ENCODE results near the gene CKMT2.

Gene CKMT2

DNA sequence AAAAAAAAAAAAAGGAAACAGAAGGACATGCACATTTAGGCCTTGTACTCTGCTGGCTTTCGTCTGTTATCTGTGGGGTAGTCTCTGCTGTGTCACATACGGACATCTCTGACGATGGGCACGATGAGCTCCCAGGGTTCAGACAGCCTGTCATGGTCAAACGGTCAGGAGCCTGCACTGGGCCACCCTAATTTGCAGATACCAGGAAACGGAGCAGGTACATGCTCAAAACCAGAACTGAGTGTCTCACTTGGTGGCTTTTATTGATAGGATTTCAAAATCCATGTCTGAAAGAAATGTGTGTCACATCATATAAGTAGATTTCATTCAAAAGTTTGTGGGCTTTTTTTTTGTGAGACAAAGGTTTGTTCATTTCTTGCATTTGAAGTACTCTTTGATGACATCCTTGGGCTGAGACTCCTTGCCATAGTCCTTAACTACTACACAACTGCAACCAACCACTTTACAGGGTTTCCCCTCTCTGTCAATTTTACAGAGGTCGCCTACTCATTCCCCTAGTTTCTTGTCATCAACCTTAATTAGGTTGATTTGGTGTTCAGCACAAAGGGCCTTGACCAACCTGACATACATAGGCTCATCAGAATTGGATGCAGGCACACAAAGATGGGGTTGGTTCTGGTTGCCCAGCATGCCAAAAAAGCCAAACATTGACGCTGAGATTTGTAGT lies 9.0 kb downstream of the CKMT2 start:
- no peaks in the 10 kb centered on the region for H3K27me3 ChIP-seq (ENCODE audit: control insufficient read depth, insufficient read depth, low read length)
- peaks cover 28% of the 10 kb centered on the region for H3K4me1 ChIP-seq (ENCODE audit: control insufficient read depth, insufficient read depth, low read length)
- no peak overlapping the region for H3K4me3 ChIP-seq (ENCODE audit: low read length)
- H3K9ac ChIP-seq (ENCODE audit: low read length) = no peak overlapping the region
- H3K9me3 ChIP-seq (ENCODE audit: control insufficient read depth, low read length) = no peaks in the 10 kb centered on the region
- H3K36me3 ChIP-seq (ENCODE audit: control insufficient read depth, insufficient read depth, low read length) = no peaks in the 10 kb centered on the region

- H3K9ac ChIP-seq (ENCODE audit: low read length) = no peak overlapping the region
- no peaks in the 10 kb centered on the region for H3K36me3 ChIP-seq (ENCODE audit: control insufficient read depth, insufficient read depth, low read length)
- H3K4me1 ChIP-seq (ENCODE audit: control insufficient read depth, insufficient read depth, low read length) = peaks cover 35% of the 10 kb centered on the region
- H3K27me3 ChIP-seq (ENCODE audit: control insufficient read depth, insufficient read depth, low read length) = no peaks in the 10 kb centered on the region
- no peak overlapping the region for H3K4me3 ChIP-seq (ENCODE audit: low read length)
- no peaks in the 10 kb centered on the region for H3K9me3 ChIP-seq (ENCODE audit: control insufficient read depth, low read length)
Measured at GRCh38 chr5:81242906-81243436, 9.8 kb downstream of the CKMT2 start.

- no peak overlapping the region for H3K4me3 ChIP-seq (ENCODE audit: low read length)
- no peak overlapping the region for H3K9ac ChIP-seq (ENCODE audit: low read length)
- H3K4me1 ChIP-seq (ENCODE audit: control insufficient read depth, insufficient read depth, low read length) = peaks cover 38% of the 10 kb centered on the region
- no peaks in the 10 kb centered on the region for H3K9me3 ChIP-seq (ENCODE audit: control insufficient read depth, low read length)
- no peaks in the 10 kb centered on the region for H3K36me3 ChIP-seq (ENCODE audit: control insufficient read depth, insufficient read depth, low read length)
- no peaks in the 10 kb centered on the region for H3K27me3 ChIP-seq (ENCODE audit: control insufficient read depth, insufficient read depth, low read length)
Measured at GRCh38 chr5:81244451-81244850, 11.3 kb downstream of the CKMT2 start.

DNA sequence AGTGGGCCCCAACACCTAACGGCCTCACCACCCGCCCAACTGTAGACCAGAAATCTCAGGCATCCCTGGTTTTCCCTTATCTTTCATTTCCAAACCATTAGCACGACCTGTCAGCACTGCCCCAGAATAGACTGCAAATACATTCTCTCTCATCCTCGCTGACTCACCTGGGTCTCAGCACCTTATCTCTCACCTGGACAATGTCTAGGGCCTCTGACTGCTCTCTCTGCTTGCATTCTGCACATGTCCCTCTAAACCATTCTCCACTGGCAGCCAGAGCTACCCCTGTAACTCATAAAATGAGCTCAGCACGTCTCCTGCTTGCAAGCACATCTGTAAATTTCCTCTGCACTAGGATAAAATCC lies 12.7 kb downstream of the CKMT2 start:
- Histone ChIP-seq H3K9ac (ENCODE audit: low read length) (no peak overlapping the region), H3K4me1 (ENCODE audit: control insufficient read depth, insufficient read depth, low read length) (peaks cover 38% of the 10 kb centered on the region)

DNA sequence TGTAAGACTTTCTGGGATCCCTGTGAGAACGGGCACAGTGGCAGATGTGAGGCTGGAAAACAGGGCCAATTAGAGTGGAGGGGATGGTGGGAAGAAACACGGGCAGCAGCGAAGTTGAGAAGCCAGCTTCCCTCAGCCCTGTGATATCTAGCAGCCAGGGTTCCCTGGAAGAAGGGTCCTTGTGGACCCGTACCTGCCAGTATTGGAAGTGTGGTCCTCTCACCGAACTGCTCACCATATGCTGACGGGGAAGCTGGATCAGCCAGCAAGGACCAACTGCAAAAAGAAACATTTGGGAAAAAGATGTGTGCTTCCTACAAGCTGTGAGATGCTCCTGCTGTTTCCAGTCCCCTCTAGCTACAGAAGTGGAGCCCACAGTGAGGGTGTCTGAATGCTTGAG lies 13.6 kb downstream of the CKMT2 start:
- Histone ChIP-seq H3K4me1 (ENCODE audit: control insufficient read depth, insufficient read depth, low read length) (peaks cover 38% of the 10 kb centered on the region), H3K9ac (ENCODE audit: low read length) (no peak overlapping the region), H3K27me3 (ENCODE audit: control insufficient read depth, insufficient read depth, low read length) (no peaks in the 10 kb centered on the region)

More for the DNA sequence above, 12.7 kb downstream of the CKMT2 start:
- Histone ChIP-seq H3K9me3 (ENCODE audit: control insufficient read depth, low read length) (no peaks in the 10 kb centered on the region), H3K4me3 (ENCODE audit: low read length) (no peak overlapping the region), H3K27me3 (ENCODE audit: control insufficient read depth, insufficient read depth, low read length) (no peaks in the 10 kb centered on the region), H3K36me3 (ENCODE audit: control insufficient read depth, insufficient read depth, low read length) (no peaks in the 10 kb centered on the region)

DNA sequence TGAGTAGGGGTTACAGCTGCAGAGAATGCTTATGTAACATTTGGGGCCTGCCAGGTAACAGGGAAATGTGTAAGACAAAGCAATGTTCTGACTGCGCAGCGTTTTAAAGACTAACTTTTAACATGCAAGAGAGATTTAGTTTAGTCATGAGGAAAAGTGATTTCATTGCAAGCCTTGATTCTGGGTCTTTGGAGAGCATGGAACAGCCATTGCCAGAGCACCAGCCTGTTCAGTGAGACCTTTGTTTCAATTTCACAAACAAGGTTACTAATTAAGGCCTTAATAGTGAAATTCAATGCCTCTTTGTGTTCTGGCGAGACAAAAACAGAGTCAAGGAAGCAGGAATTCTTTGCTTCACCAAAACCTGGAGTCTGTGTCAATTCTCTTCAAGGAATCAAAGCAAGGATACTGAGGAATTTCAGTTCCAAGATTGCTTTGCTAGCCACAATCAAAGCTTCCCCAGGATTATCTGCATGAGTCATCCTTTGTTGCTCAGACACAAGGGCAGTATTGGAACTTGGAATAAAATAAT lies 14.4 kb downstream of the CKMT2 start:
- Histone ChIP-seq H3K36me3 (ENCODE audit: control insufficient read depth, insufficient read depth, low read length) (no peaks in the 10 kb centered on the region), H3K9me3 (ENCODE audit: control insufficient read depth, low read length) (no peaks in the 10 kb centered on the region), H3K9ac (ENCODE audit: low read length) (no peak overlapping the region), H3K4me1 (ENCODE audit: control insufficient read depth, insufficient read depth, low read length) (peaks cover 38% of the 10 kb centered on the region), H3K27me3 (ENCODE audit: control insufficient read depth, insufficient read depth, low read length) (no peaks in the 10 kb centered on the region), H3K4me3 (ENCODE audit: low read length) (no peak overlapping the region)

More for the DNA sequence above, 13.6 kb downstream of the CKMT2 start:
- Histone ChIP-seq H3K36me3 (ENCODE audit: control insufficient read depth, insufficient read depth, low read length) (no peaks in the 10 kb centered on the region), H3K4me3 (ENCODE audit: low read length) (no peak overlapping the region), H3K9me3 (ENCODE audit: control insufficient read depth, low read length) (no peaks in the 10 kb centered on the region)

DNA sequence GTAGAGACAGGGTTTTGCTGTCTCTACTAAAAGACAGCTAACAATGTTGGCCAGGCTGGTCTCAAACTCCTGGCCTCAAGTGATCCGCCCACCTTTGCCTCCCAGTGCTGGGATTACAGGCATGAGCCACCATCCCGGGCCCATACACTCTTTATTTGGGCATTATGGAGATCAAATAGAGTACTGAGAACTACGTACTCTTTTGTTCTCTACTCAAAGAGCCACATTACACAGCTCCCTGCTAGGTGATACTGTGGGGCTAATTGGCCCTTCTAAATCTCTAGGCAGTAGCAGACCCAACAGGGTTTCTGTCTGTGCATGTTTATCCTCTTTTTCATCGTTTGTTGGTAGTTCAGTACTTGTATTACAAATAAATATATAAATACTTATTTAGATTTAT lies 16.1 kb downstream of the CKMT2 start:
- H3K9me3 ChIP-seq (ENCODE audit: control insufficient read depth, low read length) = no peaks in the 10 kb centered on the region
- H3K9ac ChIP-seq (ENCODE audit: low read length) = no peak overlapping the region
- peaks cover 37% of the 10 kb centered on the region for H3K4me1 ChIP-seq (ENCODE audit: control insufficient read depth, insufficient read depth, low read length)
- no peaks in the 10 kb centered on the region for H3K36me3 ChIP-seq (ENCODE audit: control insufficient read depth, insufficient read depth, low read length)
- no peaks in the 10 kb centered on the region for H3K27me3 ChIP-seq (ENCODE audit: control insufficient read depth, insufficient read depth, low read length)
- no peak overlapping the region for H3K4me3 ChIP-seq (ENCODE audit: low read length)

GRCh38 chr5:81250004-81250403 lies 16.9 kb downstream of the CKMT2 start:
- no peak overlapping the region for H3K9ac ChIP-seq (ENCODE audit: low read length)
- no peak overlapping the region for H3K4me3 ChIP-seq (ENCODE audit: low read length)
- peaks cover 30% of the 10 kb centered on the region for H3K4me1 ChIP-seq (ENCODE audit: control insufficient read depth, insufficient read depth, low read length)
- no peaks in the 10 kb centered on the region for H3K9me3 ChIP-seq (ENCODE audit: control insufficient read depth, low read length)
- no peaks in the 10 kb centered on the region for H3K36me3 ChIP-seq (ENCODE audit: control insufficient read depth, insufficient read depth, low read length)
- H3K27me3 ChIP-seq (ENCODE audit: control insufficient read depth, insufficient read depth, low read length) = no peaks in the 10 kb centered on the region

GRCh38 chr5:81251922-81252321 lies 18.8 kb downstream of the CKMT2 start:
- Histone ChIP-seq H3K4me3 (ENCODE audit: low read length) (no peak overlapping the region), H3K27me3 (ENCODE audit: control insufficient read depth, insufficient read depth, low read length) (no peaks in the 10 kb centered on the region), H3K4me1 (ENCODE audit: control insufficient read depth, insufficient read depth, low read length) (peaks cover 12% of the 10 kb centered on the region), H3K9me3 (ENCODE audit: control insufficient read depth, low read length) (no peaks in the 10 kb centered on the region), H3K36me3 (ENCODE audit: control insufficient read depth, insufficient read depth, low read length) (no peaks in the 10 kb centered on the region), H3K9ac (ENCODE audit: low read length) (no peak overlapping the region)

GRCh38 chr5:81252904-81253303 lies 19.8 kb downstream of the CKMT2 start:
- Histone ChIP-seq H3K4me3 (ENCODE audit: low read length) (no peak overlapping the region), H3K27me3 (ENCODE audit: control insufficient read depth, insufficient read depth, low read length) (no peaks in the 10 kb centered on the region), H3K9ac (ENCODE audit: low read length) (no peak overlapping the region), H3K36me3 (ENCODE audit: control insufficient read depth, insufficient read depth, low read length) (no peaks in the 10 kb centered on the region), H3K9me3 (ENCODE audit: control insufficient read depth, low read length) (no peaks in the 10 kb centered on the region), H3K4me1 (ENCODE audit: control insufficient read depth, insufficient read depth, low read length) (peaks cover 3% of the 10 kb centered on the region)

GRCh38 chr5:81253875-81254274 lies 20.8 kb downstream of the CKMT2 start:
- no peaks in the 10 kb centered on the region for H3K4me1 ChIP-seq (ENCODE audit: control insufficient read depth, insufficient read depth, low read length)
- no peaks in the 10 kb centered on the region for H3K27me3 ChIP-seq (ENCODE audit: control insufficient read depth, insufficient read depth, low read length)
- no peaks in the 10 kb centered on the region for H3K9me3 ChIP-seq (ENCODE audit: control insufficient read depth, low read length)
- H3K9ac ChIP-seq (ENCODE audit: low read length) = no peak overlapping the region
- no peaks in the 10 kb centered on the region for H3K36me3 ChIP-seq (ENCODE audit: control insufficient read depth, insufficient read depth, low read length)
- H3K4me3 ChIP-seq (ENCODE audit: low read length) = no peak overlapping the region

- Histone ChIP-seq H3K9me3 (ENCODE audit: control insufficient read depth, low read length) (no peaks in the 10 kb centered on the region), H3K36me3 (ENCODE audit: control insufficient read depth, insufficient read depth, low read length) (no peaks in the 10 kb centered on the region), H3K4me1 (ENCODE audit: control insufficient read depth, insufficient read depth, low read length) (no peaks in the 10 kb centered on the region), H3K9ac (ENCODE audit: low read length) (no peak overlapping the region), H3K4me3 (ENCODE audit: low read length) (no peak overlapping the region), H3K27me3 (ENCODE audit: control insufficient read depth, insufficient read depth, low read length) (no peaks in the 10 kb centered on the region)
Measured at GRCh38 chr5:81254886-81255559, 21.9 kb downstream of the CKMT2 start.
